Measurements from ENCODE around the gene THEMIS.

THEMIS gene

GRCh38 chr6:127768745-127769144 lies 132.1 kb downstream of the THEMIS start:
- no peaks in the 10 kb centered on the region for H4K20me1 ChIP-seq (ENCODE audit: insufficient read depth, low read length)
- H3K4me2 ChIP-seq (ENCODE audit: low read length) = no peak overlapping the region
- H3K27me3 ChIP-seq (ENCODE audit: low read depth, low read length) = no peaks in the 10 kb centered on the region
- no peak overlapping the region for H2AFZ ChIP-seq (ENCODE audit: low read depth, low read length)
- no peaks in the 10 kb centered on the region for H3K79me2 ChIP-seq (ENCODE audit: low read length)
- no peaks in the 10 kb centered on the region for H3K36me3 ChIP-seq (replicated peaks; ENCODE audit: low read depth, low read length)
- no peak overlapping the region for H3K27ac ChIP-seq (ENCODE audit: low read length)
- no peaks in the 10 kb centered on the region for H3K9me3 ChIP-seq (ENCODE audit: insufficient read depth, low read length)
- no peaks in the 10 kb centered on the region for H3K4me1 ChIP-seq (ENCODE audit: low read length)
- no peak overlapping the region for H3K4me3 ChIP-seq (ENCODE audit: low read length)
- no peak for TF ChIP-seq CTCF (IDR thresholded peaks at IDR 0.05; ENCODE audit: low read depth, low read length)
- TF ChIP-seq EZH2phosphoT487 (IDR thresholded peaks at IDR 0.05; ENCODE audit: low read depth) = no peak
- H3K9ac ChIP-seq (ENCODE audit: low read length) = no peak overlapping the region

GRCh38 chr6:127768223-127768622 lies 132.6 kb downstream of the THEMIS start:
- no peaks in the 10 kb centered on the region for H3K4me1 ChIP-seq (ENCODE audit: low read length)
- no peak for TF ChIP-seq CTCF (IDR thresholded peaks at IDR 0.05; ENCODE audit: low read depth, low read length)
- no peak for TF ChIP-seq EZH2phosphoT487 (IDR thresholded peaks at IDR 0.05; ENCODE audit: low read depth)
- H2AFZ ChIP-seq (ENCODE audit: low read depth, low read length) = no peak overlapping the region
- no peaks in the 10 kb centered on the region for H3K27me3 ChIP-seq (ENCODE audit: low read depth, low read length)
- H3K4me2 ChIP-seq (ENCODE audit: low read length) = no peak overlapping the region
- no peaks in the 10 kb centered on the region for H4K20me1 ChIP-seq (ENCODE audit: insufficient read depth, low read length)
- H3K36me3 ChIP-seq (replicated peaks; ENCODE audit: low read depth, low read length) = no peaks in the 10 kb centered on the region
- no peaks in the 10 kb centered on the region for H3K9me3 ChIP-seq (ENCODE audit: insufficient read depth, low read length)
- no peaks in the 10 kb centered on the region for H3K79me2 ChIP-seq (ENCODE audit: low read length)
- no peak overlapping the region for H3K4me3 ChIP-seq (ENCODE audit: low read length)
- H3K27ac ChIP-seq (ENCODE audit: low read length) = no peak overlapping the region
- no peak overlapping the region for H3K9ac ChIP-seq (ENCODE audit: low read length)

- Histone ChIP-seq H3K79me2 (ENCODE audit: low read length) (no peaks in the 10 kb centered on the region), H3K4me2 (ENCODE audit: low read length) (no peak overlapping the region), H2AFZ (ENCODE audit: low read depth, low read length) (no peak overlapping the region), H3K9me3 (ENCODE audit: insufficient read depth, low read length) (no peaks in the 10 kb centered on the region), H3K9ac (ENCODE audit: low read length) (no peak overlapping the region), H3K27ac (ENCODE audit: low read length) (no peak overlapping the region), H3K36me3 (replicated peaks; ENCODE audit: low read depth, low read length) (no peaks in the 10 kb centered on the region), H3K4me3 (ENCODE audit: low read length) (no peak overlapping the region), H4K20me1 (ENCODE audit: insufficient read depth, low read length) (no peaks in the 10 kb centered on the region), H3K4me1 (ENCODE audit: low read length) (no peaks in the 10 kb centered on the region), H3K27me3 (ENCODE audit: low read depth, low read length) (no peaks in the 10 kb centered on the region)
- TF ChIP-seq CTCF (IDR thresholded peaks at IDR 0.05; ENCODE audit: low read depth, low read length) (no peak), EZH2phosphoT487 (IDR thresholded peaks at IDR 0.05; ENCODE audit: low read depth) (no peak)
Measured at GRCh38 chr6:127765949-127766348, 134.9 kb downstream of the THEMIS start.

- TF ChIP-seq CTCF (IDR thresholded peaks at IDR 0.05; ENCODE audit: low read depth, low read length) (no peak), EZH2phosphoT487 (IDR thresholded peaks at IDR 0.05; ENCODE audit: low read depth) (no peak)
Measured at GRCh38 chr6:127762284-127762683, 138.6 kb downstream of the THEMIS start.

More at GRCh38 chr6:127762284-127762683, 138.6 kb downstream of the THEMIS start:
- Histone ChIP-seq H3K9me3 (ENCODE audit: insufficient read depth, low read length) (no peaks in the 10 kb centered on the region), H4K20me1 (ENCODE audit: insufficient read depth, low read length) (no peaks in the 10 kb centered on the region), H3K36me3 (replicated peaks; ENCODE audit: low read depth, low read length) (no peaks in the 10 kb centered on the region), H3K79me2 (ENCODE audit: low read length) (no peaks in the 10 kb centered on the region), H3K4me3 (ENCODE audit: low read length) (no peak overlapping the region), H3K4me1 (ENCODE audit: low read length) (no peaks in the 10 kb centered on the region), H3K27ac (ENCODE audit: low read length) (no peak overlapping the region), H3K4me2 (ENCODE audit: low read length) (no peak overlapping the region), H3K9ac (ENCODE audit: low read length) (no peak overlapping the region), H3K27me3 (ENCODE audit: low read depth, low read length) (no peaks in the 10 kb centered on the region), H2AFZ (ENCODE audit: low read depth, low read length) (no peak overlapping the region)
